ENCODE data around the gene NSMF.

Gene NSMF

DNA sequence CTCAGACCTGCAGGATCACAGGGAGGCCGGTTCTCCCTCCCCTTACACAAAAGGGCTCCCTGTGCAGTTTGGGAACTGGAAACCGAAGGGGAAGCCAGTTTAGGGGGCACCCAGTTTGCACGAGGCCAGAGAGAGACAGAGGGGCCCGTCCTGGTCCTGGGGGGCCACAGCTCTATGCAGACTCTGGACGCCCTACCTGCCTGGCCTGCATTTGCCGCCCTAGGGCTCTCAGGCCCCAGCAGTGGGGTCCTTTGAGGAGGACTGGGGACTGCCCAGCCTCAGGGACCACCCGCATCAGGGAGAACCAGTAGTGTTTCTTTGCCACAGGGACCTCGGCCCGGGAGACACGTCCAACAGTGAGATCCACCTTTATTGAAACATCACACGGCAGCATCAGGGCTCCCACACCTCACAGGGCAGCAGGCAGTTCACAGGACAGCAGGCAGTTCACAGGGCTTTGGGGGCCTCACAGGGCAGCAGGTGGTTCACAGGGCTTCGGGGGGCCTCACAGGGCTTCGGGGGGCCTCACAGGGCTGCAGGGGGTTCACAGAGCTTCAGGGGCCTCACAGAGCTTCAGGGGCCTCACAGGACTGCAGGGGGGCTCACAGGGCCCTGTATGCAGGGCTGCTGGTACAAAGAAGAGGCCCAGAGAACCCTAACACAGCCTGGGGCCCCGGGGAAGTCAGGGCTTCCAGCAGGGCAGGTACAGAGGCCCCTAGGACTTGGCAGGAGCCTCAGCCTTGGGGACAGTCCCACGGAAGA is 648 bp upstream of the NSMF start:
- Histone ChIP-seq H3K36me3 (ENCODE audit: insufficient read depth, low read length) (no peaks in the 10 kb centered on the region), H3K4me1 (ENCODE audit: insufficient read depth, low read length) (peaks cover 6% of the 10 kb centered on the region; the same call in 1 of the 2 replicates), H3K9ac (ENCODE audit: low read depth, low read length) (peak overlapping the region; percentile 54; the same call in 1 of the 2 replicates), H3K9me3 (ENCODE audit: control insufficient read depth, insufficient read depth, low read length) (no peaks in the 10 kb centered on the region)

DNA sequence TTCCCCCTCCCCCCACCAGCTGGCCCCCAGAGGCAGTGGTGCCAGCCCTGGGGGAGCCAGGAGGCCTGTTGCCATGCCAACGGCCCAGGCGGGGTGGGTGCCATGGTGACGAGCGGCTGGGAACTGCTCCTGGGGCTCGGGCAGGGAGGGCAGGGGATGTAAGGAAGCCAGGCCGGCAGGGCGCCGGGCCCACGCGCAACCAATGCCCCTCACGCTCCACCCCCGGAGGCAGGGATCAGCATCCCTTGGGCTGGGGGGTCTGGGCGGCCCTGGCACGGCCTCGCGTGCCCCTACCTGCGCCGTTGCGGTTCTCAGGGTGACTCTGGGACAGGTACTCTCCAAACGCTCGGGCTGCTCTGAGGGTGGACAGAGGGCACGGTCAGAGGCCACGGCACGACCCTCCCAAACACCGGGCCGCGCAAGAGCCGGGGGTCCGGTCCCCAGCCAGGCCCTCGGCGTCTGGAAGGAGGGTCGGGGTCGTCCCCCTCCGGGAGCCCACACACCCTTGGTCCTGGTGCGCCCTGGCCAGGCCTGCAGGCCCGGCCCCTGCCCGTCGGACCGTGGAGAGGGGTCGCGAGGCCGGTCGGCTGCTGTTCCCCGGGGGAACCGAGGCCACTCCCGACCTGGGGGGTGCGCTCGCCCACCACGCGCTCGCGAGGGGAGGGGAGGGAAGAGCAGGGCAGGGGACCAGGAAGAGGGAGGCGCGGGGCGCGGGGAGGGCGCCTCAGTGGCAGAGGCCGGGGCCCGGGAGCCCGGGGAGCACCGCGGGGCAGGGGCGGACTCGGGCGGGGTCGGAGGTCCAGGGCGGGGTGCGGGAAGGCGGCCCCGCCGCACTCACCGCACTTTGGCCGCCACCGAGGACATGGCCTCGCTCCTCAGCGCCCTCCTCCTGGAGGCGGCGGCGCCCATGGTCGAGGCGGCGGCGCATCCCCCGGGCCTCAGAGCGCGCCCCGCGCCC is 661 bp downstream of the NSMF start:
- peak overlapping the region; percentile 54 for H3K9ac ChIP-seq (ENCODE audit: low read depth, low read length)
- H3K4me1 ChIP-seq (ENCODE audit: insufficient read depth, low read length), result peaks cover 9% of the 10 kb centered on the region; the same call in 1 of the 2 replicates
- H3K9me3 ChIP-seq (ENCODE audit: control insufficient read depth, insufficient read depth, low read length), result no peaks in the 10 kb centered on the region
- H3K36me3 ChIP-seq (ENCODE audit: insufficient read depth, low read length), result no peaks in the 10 kb centered on the region

DNA sequence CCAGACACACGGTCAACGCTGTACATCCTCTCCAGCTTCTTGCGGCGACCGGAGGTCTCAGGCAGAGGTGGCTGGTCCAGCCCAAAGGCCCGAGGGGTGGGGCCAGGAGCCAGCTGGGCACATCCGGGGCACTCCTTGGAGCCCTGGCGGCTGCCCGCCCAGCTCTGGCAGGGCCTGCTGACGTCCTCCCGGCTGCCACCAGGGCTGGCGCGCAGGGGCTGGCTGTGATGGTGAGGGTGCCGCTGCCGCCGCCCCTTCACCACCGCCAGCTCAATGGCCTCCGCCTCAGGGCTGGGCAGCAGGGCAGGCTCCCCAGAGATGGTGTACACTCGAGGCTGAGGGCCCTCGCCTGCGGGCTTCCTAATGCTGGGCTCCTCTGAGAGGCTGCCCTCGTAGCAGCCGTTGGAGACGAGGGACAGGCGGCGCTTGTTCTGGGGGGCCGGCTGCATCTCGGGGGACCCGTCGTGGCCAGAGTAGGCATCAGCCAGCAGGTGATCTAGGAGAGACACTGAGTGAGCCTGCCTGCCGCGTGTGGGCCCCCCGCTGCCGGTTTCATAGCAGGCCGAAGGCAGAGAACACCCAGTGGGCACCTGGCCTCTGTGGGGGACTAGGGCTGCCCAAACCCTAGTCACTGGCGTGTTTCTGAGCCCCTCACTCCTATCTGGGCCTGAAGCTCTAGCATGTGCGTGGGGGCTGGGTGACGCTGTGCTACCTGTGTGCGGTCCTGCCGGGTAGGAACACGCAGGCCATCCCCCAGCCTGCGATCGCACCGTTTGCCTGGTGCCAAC is 1.5 kb downstream of the NSMF start:
- no peaks in the 10 kb centered on the region for H3K36me3 ChIP-seq (ENCODE audit: insufficient read depth, low read length)
- H3K9ac ChIP-seq (ENCODE audit: low read depth, low read length), result no peak overlapping the region
- no peaks in the 10 kb centered on the region for H3K9me3 ChIP-seq (ENCODE audit: control insufficient read depth, insufficient read depth, low read length)
- H3K4me1 ChIP-seq (ENCODE audit: insufficient read depth, low read length), result peaks cover 9% of the 10 kb centered on the region; the same call in 1 of the 2 replicates

DNA sequence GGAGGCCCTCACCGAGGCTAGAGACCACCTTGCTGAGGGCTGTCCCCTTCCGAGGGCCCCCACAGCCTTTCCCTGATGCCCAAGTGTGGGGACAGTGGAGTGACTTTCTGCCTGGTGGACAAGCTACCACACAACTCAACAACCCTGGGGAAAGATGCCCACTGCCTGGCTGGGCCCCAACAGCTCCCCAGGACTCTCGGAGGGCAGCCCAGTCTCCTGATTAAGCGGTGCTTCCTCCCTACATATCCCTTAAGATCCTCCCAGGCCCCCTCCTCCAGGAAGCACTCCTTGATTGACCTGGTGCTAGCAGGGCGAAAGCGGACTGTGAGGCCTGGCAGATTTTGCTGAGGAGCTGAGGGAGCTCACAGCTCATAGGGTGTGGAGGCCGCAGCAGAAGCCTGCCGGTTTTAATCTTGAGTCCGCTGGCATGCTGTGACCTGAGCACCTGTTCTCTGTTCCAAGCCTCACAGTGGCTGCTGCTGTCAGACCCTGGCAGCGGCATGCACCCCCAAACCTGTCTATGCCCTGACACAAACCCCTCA is 2.2 kb downstream of the NSMF start:
- Histone ChIP-seq H3K4me1 (ENCODE audit: insufficient read depth, low read length) (peaks cover 9% of the 10 kb centered on the region; the same call in 1 of the 2 replicates), H3K36me3 (ENCODE audit: insufficient read depth, low read length) (no peaks in the 10 kb centered on the region), H3K9ac (ENCODE audit: low read depth, low read length) (no peak overlapping the region)

DNA sequence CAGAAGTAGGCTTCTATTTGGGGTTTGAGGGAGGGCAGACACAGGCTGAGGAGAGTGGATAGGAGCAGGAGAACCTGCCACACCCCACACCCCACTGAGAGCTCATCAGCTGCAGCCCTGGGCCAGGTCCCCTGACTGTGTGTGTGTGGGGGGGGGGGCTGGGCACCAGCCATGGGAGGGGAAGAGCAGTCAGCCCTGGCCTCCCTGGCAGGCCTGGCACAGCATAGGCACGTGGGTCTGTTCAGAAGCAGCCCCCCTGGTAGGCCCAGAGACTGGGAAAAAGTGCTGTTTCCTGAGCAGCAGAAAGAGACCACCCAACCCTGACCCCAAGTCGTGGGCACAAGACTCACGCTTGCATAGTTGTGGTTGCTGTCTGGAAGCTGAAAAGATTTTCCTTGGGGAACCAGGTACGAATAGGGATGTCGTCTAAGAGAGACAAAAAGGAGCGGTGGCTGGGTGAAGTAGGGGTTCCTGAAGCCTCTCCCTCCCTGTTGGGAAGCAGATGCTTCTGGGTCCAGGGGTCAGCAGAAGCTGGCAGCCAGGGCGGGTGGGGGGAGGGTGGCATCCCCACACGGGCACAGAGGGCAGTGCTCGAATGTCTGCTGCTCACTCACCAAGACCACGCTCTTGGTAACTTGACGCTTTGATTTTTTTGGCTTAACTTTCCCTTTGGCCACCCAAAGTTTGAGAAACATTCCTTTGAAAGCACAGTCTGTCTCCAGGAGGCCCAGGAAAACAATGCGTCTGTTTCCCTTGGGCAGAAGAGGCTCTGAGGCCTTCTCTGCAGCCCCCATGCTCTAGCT is 2.9 kb downstream of the NSMF start:
- peaks cover 9% of the 10 kb centered on the region; the same call in 1 of the 2 replicates for H3K4me1 ChIP-seq (ENCODE audit: insufficient read depth, low read length)
- no peaks in the 10 kb centered on the region for H3K9me3 ChIP-seq (ENCODE audit: control insufficient read depth, insufficient read depth, low read length)
- H3K36me3 ChIP-seq (ENCODE audit: insufficient read depth, low read length), result no peaks in the 10 kb centered on the region
- no peak overlapping the region for H3K9ac ChIP-seq (ENCODE audit: low read depth, low read length)

More for the DNA sequence above, 2.2 kb downstream of the NSMF start:
- H3K9me3 ChIP-seq (ENCODE audit: control insufficient read depth, insufficient read depth, low read length), result no peaks in the 10 kb centered on the region

DNA sequence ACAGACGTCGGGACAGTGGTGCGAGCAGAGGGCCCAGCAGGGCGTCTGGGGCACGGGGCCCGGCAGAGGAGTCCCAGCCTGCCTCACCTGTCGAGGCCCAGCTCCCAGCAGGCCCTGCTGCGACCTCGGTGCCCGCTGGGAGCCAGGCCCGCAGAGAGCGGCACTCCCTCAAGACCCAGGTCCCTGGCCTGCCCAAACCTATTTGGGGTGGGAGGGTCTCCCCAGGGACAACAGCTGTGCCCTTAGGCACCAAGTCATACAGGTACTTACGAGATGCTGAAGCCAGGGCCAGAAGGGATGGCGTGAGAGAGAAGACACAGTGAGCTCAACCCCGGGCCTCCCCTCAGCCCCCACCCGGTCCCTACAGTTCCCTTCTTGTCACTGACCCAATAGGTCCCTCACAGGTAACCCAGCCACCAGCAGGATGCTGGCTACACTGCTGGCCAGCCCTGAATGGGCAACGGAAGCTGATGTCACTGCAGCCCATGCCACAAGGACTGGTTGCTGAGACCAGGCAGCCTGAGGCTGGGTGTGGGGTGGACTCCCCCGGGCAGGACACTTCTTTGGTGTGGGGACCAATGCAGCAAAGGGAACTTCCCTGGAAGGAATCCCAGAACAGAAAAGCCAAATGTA is 3.7 kb downstream of the NSMF start:
- Histone ChIP-seq H3K4me1 (ENCODE audit: insufficient read depth, low read length) (peaks cover 9% of the 10 kb centered on the region; the same call in 1 of the 2 replicates), H3K9me3 (ENCODE audit: control insufficient read depth, insufficient read depth, low read length) (no peaks in the 10 kb centered on the region), H3K9ac (ENCODE audit: low read depth, low read length) (no peak overlapping the region), H3K36me3 (ENCODE audit: insufficient read depth, low read length) (no peaks in the 10 kb centered on the region)

DNA sequence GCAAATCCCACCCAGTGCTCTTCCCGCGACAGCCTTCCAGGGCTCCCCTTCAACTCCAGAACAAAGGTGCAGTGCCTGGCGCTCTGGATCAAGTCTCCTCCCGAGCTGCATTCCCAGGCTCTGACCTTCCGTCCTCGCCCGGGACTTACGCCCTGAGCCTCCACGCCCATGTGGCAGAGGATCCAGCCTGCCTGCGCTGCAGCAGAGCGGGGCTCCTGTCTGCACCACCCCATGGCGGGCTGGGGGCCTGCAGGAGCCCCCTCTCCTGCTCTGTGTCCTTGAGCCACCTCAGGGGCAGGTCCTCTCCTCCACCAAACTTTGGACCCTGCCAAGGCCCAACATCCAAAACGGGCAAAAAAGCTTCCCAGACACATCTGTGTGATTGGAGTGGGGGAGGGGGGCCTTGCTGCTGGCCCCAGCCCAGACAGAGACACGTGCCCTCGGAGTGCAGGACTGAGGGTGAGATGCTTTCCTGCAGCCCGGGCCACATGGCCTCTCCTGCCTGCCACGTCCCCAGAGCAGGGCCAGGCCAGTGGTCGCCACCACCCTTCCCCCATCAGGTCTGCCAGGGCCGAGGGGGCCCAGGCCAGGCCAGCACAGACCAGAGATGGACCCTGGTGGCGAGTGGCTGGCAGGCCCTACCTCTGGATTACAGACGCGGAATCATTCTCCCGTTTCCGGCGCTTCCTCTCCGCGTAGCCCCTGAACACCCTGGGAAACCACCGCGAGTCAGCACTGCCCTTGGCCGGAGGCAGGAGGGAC is 4.4 kb downstream of the NSMF start:
- Histone ChIP-seq H3K36me3 (ENCODE audit: insufficient read depth, low read length) (no peaks in the 10 kb centered on the region), H3K4me1 (ENCODE audit: insufficient read depth, low read length) (peaks cover 9% of the 10 kb centered on the region; the same call in 1 of the 2 replicates), H3K9ac (ENCODE audit: low read depth, low read length) (peak overlapping the region; percentile 55; the same call in 1 of the 2 replicates), H3K9me3 (ENCODE audit: control insufficient read depth, insufficient read depth, low read length) (no peaks in the 10 kb centered on the region)

DNA sequence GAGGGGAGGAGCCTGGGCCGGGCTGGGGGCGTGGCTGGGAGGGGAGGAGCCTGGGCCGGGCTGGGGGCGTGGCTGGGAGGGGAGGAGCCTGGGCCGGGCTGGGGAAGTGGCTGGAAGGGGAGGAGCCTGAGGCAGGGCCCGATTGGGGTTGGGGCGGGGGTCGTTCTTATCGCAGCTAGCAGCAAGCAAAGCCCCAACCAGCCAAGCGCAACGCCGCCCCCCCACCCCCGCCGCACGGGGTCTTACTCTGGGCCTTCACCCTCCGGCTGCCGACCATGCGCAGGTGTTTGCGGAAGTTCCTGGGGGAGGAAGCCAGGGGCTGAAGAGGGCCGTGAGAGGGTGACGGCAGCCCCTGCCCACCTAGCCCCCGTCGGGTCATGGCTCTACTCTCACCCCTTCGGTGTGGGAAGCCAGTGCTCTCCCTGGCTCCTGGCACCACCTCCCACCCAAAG is 5.0 kb downstream of the NSMF start:
- no peaks in the 10 kb centered on the region for H3K9me3 ChIP-seq (ENCODE audit: control insufficient read depth, insufficient read depth, low read length)
- H3K9ac ChIP-seq (ENCODE audit: low read depth, low read length), result peak overlapping the region; percentile 55; the same call in 1 of the 2 replicates
- H3K4me1 ChIP-seq (ENCODE audit: insufficient read depth, low read length), result peaks cover 9% of the 10 kb centered on the region; the same call in 1 of the 2 replicates
- no peaks in the 10 kb centered on the region for H3K36me3 ChIP-seq (ENCODE audit: insufficient read depth, low read length)

DNA sequence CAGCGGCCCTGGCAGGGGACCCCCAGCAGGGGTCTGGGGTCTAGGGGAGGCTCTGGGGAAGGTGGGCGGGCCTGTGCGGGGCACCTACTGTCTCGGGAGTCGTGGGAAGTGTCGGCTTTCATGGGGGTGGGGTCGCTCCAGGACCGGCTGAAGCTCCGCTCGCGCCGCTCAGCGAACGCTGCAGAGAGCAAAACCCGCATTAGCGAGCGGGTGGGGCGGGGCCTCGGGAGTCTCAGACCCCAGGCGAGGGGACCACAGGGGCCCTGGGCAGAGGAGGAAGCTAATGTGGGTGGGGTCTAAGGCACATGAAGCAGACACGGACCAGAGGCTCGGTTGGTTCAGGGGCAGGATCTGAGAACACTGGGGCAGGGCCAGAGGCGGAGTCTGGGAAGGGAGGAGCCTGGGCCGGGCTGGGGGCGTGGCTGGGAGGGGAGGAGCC is 5.5 kb downstream of the NSMF start:
- H3K4me1 ChIP-seq (ENCODE audit: insufficient read depth, low read length), result peaks cover 9% of the 10 kb centered on the region; the same call in 1 of the 2 replicates
- H3K9ac ChIP-seq (ENCODE audit: low read depth, low read length), result peak overlapping the region; percentile 36; the same call in 1 of the 2 replicates
- no peaks in the 10 kb centered on the region for H3K36me3 ChIP-seq (ENCODE audit: insufficient read depth, low read length)
- H3K9me3 ChIP-seq (ENCODE audit: control insufficient read depth, insufficient read depth, low read length), result no peaks in the 10 kb centered on the region

DNA sequence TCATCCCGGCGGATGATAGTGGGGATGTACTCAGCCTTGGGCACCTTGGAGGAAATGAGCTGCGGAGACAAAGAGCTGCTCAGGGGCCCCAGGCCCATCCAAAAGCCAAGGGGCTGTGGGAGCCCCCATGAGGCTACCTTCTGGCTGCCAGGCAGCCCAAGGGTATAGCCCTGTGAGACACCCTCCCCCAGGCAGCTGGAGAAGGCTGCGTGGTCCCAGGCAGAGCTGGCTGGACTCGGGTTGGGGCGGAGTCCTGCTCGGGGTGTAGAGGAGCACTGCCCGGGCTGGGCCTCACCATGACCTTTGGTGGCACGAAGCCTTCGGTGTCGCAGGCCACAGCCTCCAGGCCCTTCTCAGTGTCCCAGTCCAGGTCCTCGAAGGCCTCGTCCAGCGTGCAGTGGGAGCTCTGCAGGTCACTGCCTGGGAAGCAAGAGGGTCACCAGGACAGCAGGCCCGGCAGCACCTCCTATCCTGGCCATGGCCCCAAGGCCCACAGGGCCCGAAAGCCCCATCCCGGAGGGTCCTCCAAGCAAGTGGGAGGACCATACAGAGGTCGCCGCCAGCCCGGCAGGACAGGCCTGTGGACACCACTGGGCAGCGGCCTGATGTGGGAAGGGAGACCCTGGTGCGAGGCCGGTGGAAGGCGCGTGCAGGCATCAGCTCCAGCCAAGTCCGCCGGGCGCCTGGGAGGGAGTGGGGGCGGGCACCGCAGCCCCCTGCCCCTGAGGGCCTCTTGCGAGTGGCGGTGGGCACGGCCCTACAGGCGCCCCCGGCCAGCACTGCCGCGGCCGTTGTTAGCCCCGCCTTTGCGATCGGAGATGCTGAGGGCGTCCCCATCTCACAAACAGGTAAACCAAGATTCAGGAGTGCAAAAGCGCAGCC is 6.1 kb downstream of the NSMF start:
- no peaks in the 10 kb centered on the region for H3K36me3 ChIP-seq (ENCODE audit: insufficient read depth, low read length)
- peaks cover 9% of the 10 kb centered on the region; the same call in 1 of the 2 replicates for H3K4me1 ChIP-seq (ENCODE audit: insufficient read depth, low read length)
- H3K9me3 ChIP-seq (ENCODE audit: control insufficient read depth, insufficient read depth, low read length), result no peaks in the 10 kb centered on the region
- peak overlapping the region; percentile 36; the same call in 1 of the 2 replicates for H3K9ac ChIP-seq (ENCODE audit: low read depth, low read length)

DNA sequence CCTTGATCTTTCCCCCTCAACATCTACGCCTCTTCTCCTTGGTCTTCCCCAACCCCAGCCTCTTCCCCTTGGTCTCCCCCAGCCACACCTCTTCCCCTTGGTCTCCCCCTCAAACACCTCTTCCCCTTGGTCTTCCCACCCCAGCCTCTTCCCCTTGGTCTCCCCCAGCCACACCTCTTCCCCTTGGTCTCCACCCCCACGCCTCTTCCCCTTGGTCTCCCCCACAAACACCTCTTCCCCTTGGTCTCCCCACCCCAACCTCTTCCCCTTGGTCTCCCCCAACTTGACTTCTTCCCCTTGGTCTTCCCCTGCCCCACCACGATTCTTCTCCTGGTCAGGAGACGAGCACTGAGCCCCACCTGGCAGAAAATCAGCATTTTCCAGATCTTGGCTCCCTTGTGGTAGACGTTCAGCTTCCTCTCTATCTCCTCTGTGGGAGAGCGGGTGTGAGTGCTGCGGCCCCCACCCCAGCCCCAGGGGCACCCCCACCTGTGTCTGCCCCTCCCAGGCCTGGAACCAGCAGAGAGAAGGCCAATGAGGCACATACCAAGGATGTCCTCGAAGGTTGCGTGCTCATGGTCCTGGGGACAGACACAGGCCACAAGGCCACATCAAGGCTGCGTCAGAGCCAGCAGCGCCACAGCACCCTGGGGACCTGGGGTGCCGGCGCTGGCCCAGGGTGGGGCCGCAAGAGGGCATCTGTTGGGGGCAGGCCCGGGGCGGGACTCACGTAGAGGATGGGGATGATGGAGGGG is 7.0 kb downstream of the NSMF start:
- H3K36me3 ChIP-seq (ENCODE audit: insufficient read depth, low read length), result no peaks in the 10 kb centered on the region
- H3K4me1 ChIP-seq (ENCODE audit: insufficient read depth, low read length), result peaks cover 9% of the 10 kb centered on the region; the same call in 1 of the 2 replicates
- no peaks in the 10 kb centered on the region for H3K9me3 ChIP-seq (ENCODE audit: control insufficient read depth, insufficient read depth, low read length)
- H3K9ac ChIP-seq (ENCODE audit: low read depth, low read length), result no peak overlapping the region

All from ES-I3 (cell line).